IPS DF 4.7 (cell line): ENCODE data around the gene SPOUT1.
"Not testable (repeated sequence)": the region's sequence is repeated elsewhere in the genome, so short reads cannot be mapped to it uniquely, and the experiment has no call there.

ENCODE experiments used
- DNase-seq: peaks from one replicate; pipeline ENCODE4 v3.0.0-alpha.2; 2013; ENCODE audit warnings: low spot score; ENCODE audit errors: extremely low read depth

The SPOUT1 gene

DNA sequence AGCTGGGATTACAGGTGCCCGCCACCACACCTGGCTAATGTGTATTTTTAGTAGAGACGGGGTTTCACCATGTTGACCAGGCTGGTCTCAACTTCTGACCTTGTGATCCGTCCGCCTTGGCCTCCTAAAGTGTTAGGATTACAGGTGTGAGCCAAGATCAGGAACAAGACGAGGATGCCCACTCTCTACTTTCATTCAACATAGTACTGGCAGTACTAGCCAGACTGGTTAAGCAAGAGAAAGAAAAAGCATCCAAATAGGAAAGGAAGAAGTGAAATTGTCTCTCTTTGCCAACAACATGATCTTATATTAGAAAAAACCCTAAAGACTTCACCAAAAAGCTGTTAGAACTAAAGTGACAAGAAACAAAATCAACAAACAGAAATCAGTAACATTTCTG lies 18.7 kb downstream of the SPOUT1 start:
- DNase-seq, result no peak

DNA sequence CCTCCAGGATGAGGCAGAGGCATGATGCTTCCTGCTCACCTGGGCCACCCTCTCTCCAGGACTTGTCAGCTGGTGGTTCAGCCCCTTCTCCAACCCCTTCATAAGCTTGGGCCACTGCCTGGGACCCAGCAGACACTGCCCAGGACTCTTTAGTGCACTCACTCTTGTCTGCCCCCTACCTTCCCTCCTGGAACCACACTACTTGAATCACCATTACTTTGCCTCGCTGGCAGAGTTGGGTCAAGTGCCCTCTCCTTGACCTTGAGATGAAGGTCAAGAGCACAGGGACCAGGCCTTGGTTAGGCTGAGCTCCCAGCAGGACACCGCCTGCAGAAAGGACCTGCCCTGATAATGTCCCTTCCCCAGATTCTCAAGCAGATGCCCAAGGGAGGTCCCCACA lies 19.8 kb downstream of the SPOUT1 start:
- DNase-seq, result no peak

DNA sequence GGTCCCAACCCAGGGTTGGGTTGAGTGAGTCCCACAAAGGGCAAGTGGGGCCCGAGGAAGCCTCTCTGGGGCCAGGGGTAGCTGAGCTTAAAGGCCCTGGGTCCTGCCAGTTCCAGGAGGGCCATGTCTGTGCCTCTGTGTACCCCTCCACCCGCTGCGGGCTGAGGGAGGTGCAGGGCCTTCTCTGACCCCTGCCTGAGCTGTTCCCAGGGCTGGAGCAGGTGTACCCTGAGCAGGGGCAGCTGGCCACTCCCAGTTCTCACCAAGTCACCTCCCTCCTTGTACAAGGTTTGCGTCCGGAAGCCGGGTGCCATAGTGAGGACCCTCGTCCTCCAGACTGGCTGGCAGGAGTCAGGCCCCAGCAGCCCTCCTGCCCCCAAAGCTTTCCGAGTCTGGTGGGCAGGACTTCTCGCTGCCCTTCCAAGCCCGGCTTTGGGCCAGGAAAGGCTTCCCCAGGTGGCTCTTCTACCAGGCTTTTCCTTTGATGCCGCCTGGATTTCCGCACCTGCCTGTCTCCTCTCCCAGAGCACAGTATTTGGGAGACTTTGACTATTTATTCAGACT lies 20.5 kb downstream of the SPOUT1 start:
- no peak for DNase-seq

DNA sequence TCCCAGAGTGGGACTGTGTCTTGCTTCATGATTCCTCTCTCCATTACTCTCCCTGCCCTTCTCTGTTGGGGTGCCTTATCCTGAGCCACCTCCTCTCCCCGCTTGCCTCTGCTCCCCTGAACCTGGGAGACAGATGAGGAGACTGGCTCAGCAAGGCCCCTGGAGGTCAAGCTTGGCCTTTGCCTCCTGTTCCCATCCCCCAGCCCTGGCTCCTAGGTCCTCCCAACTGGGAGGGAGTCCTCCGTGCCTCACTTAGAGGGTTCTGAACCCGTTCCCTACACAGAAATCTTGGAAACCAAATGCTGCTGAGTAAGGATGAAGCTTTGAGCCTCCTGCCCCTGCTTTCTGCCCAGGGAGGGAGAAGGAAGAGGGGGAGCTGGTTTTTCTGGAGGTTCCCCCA lies 21.1 kb downstream of the SPOUT1 start:
- no peak for DNase-seq

DNA sequence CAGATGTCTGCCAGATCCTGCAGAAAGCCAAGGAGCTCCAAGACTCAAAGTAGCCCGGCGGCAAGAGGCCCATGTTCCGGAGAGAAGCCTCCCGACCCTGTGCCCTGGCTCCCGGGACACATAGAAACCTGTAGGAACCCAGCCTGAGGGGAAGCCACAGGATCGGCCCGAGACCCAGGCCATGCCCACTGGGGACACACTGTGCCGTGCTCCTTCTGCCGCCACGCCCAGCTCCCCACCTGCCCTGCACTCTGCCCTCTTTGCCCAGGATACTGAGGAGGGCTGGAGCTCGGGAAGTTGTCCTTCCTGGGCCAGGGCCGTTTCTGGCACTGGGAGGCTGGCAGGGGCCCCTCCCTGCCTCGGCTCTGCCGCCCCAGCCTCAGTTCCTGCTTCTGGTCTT lies 21.8 kb downstream of the SPOUT1 start:
- no peak for DNase-seq

DNA sequence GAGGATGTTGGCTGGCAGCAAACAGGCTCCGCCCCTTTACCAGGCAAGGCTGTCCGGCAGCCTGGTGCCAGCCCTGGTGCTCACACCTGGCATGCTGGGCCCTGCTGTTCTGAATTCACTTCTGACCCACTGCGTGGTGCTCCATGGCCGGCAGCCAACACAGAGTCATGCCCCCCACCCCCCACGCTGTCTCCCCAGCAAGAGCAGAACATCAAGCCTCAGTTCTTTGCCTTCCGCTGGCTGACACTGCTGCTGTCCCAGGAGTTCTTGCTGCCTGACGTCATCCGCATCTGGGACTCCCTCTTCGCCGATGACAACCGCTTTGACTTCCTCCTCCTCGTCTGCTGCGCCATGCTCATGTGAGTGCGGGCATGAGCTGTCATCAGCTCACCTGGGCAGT lies 23.9 kb downstream of the SPOUT1 start:
- no peak for DNase-seq

DNA sequence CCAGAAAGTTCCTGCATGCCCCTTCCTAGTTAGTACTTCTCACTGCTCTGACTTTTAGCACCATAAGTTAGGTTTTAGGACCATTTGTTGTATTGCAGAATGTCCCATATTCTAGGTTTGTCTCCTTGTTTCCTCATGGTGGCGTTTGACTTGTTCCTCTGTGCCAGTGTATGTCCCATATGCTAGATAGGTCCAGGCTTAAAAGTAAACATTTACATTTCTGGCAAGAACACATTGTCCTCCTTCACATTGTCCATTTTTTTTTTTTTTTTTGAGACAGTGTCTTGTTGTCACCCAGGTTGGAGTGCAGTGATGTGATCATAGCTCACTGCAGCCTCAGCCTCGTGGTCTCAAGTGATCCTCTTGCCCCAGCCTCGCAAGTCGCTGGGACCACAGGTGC lies 27.1 kb downstream of the SPOUT1 start:
- no peak for DNase-seq

DNA sequence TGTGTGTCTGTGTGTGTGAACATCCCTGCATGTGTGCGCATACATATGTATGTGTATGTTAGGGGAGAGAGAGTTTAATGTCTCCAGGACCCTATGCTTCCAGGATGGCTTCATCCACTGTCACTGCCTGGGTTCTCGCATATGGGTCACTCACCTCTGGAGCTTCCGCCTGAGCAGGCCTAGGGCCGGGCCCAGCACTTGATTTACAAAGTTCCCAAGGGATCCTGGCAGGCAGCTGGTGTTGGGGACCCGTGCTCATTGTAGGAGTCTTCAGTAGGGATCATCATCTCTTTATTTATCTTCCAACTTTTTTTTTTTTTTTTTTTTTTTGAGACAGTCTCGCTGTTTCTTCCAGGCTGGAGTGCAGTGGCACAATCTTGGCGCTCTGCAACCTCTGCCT lies 29.5 kb downstream of the SPOUT1 start:
- no peak for DNase-seq

DNA sequence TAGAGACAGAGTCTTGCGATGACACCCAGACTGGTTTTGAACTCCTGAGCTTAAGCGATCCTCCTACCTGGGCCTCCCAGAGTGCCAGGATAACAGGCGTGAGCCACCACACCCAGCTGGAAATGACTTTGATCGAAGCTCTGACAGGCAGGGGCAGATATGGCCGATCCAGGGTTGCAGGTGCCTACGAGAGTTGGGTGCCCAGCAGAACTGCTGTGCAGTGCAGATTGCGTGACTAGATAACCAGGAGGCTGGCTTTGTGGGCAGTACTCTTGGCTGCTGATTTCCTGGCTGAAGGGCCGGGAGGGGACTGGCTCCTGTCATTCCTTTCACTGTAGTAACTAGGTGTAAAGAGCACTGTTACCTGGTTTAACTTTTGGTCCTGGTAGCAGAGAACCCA lies 30.7 kb downstream of the SPOUT1 start:
- no peak for DNase-seq

DNA sequence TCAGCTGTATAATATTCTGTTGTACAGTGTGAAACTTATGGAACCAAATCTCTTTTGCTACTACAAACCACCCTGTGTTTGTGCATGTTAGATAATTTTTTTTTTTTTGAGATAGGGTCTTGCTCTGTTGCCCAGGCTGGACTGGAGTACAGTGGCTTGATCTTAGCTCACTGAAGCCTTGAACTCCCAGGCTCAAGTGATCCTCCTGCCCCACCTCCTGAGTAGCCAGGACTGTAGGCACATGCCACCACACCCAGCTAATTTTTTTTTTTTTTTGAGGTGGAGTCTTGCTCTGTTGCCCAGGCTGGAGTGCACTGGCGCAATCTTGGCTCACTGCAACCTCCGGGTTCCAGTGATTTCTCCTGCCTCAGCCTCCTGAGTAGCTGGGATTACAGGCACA lies 34.6 kb downstream of the SPOUT1 start:
- DNase-seq, result not testable (repeated sequence)

DNA sequence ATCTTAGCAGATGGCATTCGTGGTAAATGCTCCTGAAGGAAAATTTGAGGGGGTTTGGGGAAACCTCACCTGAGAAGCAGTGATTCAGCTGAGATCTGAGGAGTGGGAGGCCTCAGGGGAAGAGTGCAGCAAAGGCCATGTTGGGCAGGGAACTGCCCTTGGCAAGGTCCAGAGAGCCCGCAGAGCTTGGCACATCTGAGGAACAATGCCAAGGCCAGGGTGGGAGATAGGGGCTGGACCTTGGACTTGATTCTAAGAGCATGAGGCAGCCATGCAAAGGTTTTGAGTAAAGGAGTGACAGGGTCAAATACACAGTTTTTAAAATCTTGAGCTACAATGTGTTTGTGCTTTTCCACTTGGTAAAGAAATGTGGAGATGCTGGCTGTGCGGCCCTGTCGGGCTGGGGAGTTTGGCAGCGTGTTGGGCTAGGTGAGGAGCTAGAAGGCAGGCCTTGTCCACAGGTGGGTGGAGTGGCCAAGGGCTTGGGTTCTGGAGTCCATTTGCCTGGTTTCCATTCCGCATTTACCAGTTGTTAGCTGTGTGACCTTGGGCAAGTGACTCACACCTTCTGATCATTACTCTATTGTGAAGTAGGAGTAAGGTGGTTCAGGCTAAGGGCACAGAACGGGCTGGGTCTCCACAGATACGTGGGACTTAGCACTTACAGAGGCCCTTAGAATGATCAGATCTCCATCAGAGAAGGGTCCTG lies 36.5 kb downstream of the SPOUT1 start:
- no peak for DNase-seq

DNA sequence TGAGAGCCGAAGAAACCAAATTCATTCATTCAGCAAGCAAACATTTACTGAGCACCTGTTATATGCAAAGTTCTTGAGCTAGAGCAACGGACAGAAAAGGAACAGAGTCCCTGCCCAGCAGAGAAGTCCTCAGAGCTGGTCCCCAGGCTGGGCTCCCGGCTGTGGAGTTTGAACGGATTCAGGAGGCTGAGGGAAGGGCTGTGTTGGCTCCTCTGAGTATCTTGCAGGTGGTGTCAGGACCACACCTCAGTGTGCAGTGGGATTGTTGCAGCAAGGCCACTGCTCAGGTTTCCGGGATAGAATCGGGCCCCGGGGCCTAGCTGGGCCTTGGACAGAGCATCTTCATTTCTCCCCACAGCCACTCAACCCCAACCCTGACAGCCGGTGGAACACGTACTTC lies 37.5 kb downstream of the SPOUT1 start:
- no peak for DNase-seq

DNA sequence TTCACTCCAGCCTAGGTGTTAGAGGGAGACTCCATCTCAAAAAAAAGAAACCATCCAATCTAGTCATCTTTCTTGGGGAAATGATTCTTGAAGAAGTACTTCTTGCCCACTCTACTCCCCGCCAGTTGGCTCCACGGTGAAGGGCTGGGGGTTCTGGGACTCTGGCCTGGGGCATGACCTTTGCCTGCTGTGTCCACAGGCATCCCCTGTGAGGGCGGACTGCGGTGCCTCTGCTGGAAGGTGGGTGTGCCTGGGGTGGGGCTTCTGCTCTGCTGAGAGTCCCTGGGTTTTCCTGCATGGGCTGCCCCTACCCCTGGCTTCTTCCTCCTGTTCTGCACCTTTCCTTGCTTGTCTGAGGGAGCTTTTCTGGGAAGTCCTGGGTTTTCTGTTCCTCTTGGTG lies 39.1 kb downstream of the SPOUT1 start:
- DNase-seq, result no peak

DNA sequence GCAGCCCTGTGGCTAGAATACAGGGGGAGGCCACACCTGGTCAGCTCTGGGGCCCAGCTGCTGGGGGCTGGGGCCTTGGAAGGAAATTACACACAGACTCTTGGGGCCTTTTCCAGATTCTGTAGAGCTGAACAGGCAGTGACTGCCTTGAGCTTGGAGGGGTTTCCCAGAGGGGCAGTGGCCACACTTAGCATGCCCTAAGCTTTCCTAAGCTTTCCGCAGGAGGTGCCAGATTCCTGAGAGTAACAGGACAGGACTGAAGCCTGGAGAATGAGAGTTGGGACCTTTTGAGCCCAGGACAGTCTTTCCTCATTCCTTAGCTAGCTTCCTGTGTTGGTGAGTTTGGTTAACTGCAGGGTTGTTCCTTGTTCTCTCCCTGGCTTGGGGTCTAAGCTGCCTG lies 41.1 kb downstream of the SPOUT1 start:
- no peak for DNase-seq

DNA sequence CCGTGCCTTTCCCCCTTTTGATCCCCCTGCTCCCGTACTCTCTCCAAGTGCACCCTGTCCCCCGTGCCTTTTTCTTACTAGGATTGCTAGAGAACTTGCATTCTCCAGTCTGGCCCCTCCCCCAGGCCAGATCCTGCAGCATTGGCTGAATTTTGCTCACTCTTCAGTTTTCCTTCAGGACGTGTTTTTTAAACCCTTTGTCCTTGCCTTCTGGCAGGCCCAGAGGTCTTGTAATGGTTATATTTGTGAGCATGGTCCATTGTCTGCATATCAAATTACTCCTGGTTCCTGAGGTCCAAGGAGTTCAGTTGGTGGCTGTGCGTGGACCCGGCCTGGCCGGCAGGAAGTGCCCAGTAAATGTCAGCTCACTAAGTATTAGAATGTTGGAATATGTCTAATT lies 41.9 kb downstream of the SPOUT1 start:
- no peak for DNase-seq

DNA sequence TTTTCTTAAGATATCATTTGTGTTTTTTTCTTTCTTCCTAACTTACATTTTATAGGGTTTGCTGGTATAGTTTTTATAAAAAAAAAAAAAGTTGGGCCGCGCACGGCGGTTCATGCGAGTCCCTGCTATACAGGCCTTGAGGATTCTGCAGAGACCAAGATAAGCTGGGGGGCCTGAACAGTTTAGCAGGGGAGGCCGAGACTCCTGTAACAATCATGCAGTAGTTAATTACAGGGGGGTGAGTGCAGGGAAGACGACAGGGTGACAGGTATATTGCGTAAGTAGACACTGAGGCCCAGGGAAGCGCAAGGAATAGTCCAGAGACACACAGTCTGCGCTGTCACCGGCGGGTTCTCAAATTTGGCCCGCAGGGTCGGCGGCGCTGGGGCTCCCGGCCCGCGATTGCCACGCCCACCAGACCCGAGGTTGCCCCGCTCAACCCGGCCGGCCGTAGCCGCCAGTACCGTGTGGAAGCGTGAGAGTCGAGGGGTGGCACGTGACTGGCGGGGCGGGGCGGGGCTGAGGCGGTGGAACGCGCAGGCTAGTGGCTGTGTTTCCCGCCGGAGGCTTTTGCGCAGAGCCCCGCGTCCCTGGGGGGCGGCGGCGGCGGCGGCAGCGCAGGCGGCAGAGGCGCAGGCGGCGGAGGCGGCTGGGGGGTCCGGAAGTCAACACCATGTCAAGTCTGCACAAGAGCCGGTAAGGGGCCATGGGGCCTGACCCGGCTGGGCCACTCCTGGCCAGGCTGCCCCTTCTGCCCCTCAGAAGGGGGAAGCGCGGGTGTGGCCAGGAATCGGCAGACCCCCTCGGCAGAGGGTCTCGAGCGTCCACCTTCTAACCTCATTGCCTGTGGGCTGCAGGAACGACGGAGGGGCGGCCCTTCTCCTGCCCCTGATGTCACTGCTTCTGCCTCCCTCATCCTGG lies 42.7 kb downstream of the SPOUT1 start, which contains the start of gene TBC1D13:
Gene TBC1D13 (plus strand): TSS at position 573 of the 921 bp plus-strand sequence. CDS start 101 bp downstream, at position 674.
- DNase-seq, result peak; percentile 9

DNA sequence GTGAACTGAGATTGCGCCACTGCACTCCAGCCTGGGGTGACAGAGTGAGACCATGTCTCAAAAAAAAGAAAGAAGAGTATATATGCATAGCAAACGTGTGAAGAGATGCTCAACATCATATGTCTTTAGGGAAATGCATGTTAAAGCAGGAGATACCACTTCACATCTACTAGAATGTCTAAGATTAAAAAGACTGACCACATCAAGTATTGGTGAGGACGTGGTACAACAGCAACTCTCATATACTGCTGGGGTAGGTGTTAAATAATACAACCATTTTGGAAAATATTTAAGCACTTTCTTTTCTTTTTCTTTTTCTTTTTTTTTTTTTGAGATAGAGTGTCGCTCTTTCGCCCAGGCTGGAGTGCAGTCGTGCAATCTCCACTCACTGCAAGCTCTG lies 44.2 kb downstream of the SPOUT1 start:
- DNase-seq, result no peak

DNA sequence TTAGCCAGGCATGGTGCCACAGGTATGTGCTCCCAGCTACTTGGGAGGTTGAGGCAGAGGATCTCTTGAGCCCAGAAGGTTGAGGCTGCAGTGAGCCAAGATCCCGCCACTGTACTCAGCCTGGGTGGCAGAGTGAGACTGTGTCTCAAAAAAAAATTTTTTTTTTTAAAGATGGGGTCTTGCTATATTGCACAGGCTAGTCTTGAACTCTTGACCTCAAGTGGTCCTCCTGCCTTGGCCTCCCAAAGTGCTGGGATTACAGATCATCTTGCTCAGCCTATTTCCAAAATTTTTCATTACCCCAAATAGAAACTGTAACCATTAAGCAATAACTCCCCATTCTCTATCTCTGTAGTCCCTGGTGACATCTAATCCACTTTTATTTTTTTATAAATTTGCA lies 46.9 kb downstream of the SPOUT1 start:
- DNase-seq, result no peak

DNA sequence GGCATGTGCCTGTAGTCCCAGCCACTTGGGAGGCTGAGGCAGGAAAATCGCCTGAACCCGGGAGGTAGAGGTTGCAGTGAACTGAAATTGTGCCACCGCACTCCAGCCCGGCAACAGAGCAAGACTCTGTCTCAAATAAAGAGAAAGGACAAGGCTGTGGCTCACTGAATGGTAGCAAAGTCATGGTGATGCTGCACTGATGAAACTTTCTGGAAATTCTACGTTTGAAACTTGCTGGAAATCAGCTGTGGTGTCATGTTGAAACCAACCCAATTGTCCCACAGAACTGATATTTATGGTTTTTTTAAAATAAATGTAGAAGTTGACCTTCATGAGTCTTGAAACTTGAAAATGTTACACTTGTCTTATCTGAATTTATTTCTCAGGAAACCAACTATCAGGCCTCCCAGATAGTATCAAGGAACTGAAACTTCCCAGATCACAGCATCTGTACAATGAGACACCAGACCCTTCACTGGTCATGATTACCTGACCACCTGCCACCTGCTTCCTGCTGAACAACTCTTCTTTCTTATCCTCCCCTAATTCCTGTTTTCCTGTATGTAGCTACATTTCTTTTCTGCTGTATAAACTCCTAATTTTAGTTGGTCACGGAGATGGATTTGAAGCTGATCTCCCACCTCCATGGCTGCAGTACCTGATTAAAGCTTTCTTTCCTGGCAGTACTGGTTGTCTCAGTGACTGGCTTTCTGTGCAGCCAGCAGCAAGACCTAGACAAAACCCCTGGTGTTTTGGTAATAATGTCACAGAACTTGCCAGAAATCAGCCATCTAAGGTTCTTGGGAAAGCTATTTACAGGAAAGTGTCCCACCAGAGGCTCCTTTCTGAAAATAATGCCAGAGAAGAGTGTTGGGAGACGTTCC lies 48.2 kb downstream of the SPOUT1 start:
- DNase-seq, result no peak

DNA sequence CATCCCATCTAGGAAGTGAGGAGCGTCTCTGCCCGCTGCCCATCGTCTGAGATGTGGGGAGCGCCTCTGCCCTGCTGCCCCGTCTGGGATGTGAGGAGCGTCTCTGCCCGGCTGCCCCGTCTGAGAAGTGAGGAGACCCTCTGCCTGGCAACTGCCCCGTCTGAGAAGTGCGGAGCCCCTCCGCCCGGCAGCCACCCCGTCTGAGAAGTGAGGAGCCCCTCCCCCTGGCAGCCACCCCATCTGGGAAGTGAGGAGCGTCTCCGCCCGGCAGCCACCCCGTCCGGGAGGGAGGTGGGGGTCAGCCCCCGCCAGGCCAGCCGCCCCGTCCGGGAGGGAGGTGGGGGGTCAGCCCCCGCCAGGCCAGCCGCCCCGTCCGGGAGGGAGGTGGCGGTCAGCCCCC lies 49.5 kb downstream of the SPOUT1 start:
- DNase-seq, result not testable (repeated sequence)

DNA sequence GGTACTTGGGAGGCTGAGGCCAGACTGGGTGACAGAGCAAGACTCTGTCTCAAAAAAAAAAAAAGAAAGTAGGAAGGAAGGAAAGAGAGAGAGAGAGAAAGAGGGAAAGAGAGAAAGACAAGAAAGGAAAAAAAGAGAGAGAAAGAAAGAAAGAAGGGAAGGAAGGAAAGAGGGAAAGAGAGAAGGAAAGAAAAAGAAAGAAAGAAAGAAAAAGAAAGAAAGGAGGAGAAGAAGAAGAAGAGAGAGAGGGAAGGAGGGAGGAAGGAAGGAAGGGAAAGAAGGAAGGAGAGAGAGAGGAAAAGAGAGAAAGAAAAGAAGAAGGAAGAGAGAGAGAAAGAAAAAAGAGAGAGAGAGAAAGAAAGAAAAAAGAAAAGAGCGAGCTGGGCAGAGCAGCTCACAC lies 54.8 kb downstream of the SPOUT1 start:
- no peak for DNase-seq
